CD4-positive, alpha-beta T cell treated with Interleukin-15 for 4 hours (primary cell): ENCODE results near the gene CCNDBP1.

Experiments
- DNase-seq: peaks from one replicate; pipeline ENCODE4 v3.0.0-alpha.2; 2020; ENCODE audit warnings: low spot score

CCNDBP1 gene

GRCh38 chr15:43246261-43246774 is 61.1 kb downstream of the CCNDBP1 start:
- no peak for DNase-seq
